ENCODE results near the gene COA5.
"Not testable (repeated sequence)": the region's sequence is repeated elsewhere in the genome, so short reads cannot be mapped to it uniquely, and the experiment has no call there.

Gene COA5

DNA sequence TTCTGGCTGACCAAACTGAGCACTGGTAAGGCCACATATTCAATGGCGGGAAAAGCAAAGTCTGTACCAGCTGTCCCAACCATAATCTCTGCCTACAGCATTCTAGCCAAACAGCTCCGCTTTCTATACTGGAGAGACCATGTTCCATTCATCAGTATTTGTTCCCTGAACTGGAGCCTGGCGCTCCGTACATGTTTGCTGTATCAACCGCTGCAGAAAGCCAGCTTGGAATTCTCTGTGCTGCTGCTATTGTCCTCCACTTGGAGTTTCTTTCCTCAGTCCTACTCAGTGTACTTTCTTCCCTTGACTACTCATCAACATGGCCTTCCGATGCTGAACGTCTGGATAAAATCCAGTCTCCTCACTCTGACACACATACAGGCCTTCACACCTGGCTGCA is 1.9 kb downstream of the COA5 start:
- no peak for DNase-seq (ENCODE audit: low read depth in 2 of 2)

DNA sequence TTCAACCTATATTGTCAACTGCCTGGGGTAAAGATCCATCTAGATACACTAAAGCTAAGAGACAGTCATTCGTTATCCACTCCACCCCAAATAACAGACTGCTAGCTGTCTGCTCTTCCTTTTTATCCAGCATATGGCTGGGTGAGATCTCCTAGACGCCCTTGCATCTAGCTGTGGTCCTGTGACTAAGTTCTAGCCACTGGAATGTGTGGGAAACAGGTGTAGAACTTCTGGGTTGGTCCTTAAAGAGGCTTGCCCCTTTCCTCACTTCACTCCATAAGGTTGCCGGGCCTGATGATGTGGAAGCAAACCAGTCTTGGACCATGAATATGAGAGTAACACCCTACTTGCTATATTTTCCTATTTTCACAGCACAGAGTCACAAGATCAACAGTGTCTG is 3.2 kb downstream of the COA5 start:
- DNase-seq (ENCODE audit: low read depth in 2 of 2) = no peak

DNA sequence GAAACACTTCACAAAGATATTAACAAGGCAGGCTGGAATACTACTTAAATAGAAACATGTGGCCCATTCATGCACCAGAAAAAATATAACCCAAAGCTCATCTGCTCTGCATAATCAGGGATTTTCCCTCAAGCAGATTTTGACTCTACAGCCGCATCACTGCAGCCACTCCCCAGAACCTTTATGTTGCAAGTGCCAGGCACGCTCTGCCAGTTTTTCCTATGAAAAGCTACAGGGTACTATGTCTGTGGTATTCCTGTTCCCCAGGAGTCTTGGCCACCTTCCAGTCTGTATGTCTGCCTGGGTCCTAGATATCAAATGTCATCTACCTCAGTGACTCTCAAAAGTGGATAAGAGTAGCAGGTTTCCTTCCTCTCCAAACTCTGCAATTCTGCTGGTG is 3.8 kb downstream of the COA5 start:
- DNase-seq (ENCODE audit: low read depth in 2 of 2) = no peak

DNA sequence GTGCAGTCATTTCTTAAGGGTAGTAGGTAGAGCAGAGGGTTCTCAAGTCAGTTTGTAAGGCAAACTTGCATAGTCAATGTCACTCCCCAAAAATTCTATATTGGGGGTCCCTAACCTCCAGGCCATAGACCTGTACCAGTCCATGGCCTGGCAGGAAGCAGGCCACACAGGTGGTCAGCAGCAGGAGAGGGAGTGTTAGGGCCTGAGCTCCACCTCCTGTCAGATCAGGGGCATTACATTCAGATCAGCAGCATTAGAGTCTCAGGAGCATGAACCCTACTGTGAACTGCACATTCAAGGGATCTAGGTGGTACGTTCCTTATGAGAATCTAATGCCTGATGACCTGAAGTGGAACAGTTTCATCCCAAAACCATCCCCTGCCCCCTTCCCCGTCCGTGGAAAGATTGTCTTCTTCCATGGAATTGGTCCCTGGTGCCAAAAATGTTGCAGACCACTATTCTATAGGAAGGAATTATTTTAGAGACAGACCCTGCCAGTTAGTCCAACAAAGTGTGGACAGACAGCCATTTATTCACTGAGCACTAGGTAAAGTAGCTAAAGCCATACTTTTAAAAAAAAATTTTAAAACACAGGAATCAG is 6.7 kb downstream of the COA5 start:
- DNase-seq (ENCODE audit: low read depth in 2 of 2) = no peak

DNA sequence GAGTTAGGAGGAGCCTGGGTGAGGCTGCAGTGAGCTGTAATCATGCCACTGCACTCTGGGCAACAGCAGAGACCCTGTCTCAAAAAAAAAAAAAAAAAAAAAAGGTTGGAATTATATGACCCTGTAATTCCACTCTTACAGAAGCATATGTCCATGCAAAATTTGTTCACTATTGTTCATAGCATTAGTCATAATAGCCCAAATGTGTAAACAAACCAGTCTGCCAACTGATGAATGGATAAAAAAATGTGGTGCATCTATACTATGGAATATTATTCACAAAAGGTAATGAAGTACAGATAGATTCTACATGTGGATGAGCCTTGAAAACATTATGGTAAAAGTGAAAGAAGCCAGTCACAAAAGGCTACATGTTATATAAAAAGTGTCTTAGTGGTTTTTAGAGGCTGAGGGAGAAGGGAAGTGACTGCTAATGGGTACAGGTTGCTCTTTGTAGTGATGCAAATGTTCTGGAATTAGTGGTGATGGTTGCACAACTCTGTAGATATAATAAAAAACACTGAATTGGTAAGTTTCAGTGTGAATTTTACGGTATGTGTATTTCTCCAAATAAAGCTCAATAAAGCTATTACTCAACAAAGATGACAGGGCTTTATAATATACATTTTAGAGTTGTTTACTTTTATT is 9.4 kb downstream of the COA5 start:
- DNase-seq (ENCODE audit: low read depth in 2 of 2) = no peak

DNA sequence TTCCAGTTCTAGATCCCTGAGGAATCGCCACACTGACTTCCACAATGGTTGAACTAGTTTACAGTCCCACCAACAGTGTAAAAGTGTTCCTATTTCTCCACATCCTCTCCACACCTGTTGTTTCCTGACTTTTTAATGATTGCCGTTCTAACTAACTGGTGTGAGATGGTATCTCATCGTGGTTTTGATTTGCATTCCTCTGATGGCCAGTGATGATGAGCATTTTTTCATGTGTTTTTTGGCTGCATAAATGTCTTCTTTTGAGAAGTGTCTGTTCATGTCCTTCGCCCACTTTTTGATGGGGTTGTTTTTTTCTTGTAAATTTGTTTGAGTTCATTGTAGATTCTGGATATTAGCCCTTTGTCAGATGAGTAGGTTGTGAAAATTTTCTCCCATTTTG is 13.6 kb downstream of the COA5 start:
- not testable (repeated sequence) for DNase-seq (ENCODE audit: low read depth in 2 of 2)

DNA sequence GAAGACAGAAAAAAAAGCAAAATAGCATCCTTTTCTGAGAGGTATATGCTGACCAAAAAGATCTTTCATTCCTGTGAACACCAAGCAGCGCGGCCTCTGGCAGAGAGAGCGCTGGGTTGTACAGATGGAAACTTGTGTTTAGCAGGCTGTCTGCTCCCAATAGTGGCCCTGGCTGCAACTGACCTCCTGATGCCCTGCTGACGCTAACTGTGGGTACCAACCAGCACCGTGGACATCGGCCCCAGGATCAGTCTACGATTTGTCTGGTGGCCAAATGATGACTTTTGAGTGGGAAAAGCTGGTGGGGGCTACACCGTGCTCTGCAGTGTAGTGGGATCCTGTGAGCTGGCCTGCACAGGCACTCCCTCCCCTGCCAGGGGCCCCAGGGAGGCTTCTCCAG is 15.7 kb downstream of the COA5 start:
- no peak for DNase-seq (ENCODE audit: low read depth in 2 of 2)

DNA sequence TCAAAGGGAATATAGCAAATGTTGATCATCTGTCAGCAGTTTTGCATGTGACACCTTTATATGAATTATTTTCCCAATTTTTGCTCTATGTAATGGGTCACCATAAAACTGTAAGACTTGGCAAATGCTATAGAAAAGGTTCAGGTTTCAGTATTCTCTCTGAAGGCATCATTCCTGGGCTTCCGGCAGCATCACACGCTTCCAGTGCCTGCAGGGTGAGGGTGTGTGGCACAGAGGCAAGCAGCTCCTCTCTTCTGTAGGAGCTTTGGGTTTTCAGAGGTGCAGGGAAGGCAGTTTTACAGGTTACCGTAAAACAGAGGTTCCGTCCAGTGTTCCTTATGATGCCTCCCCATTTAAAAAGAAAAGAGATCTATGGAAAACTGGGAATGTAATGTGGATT is 18.8 kb downstream of the COA5 start:
- DNase-seq (ENCODE audit: low read depth in 2 of 2) = no peak

DNA sequence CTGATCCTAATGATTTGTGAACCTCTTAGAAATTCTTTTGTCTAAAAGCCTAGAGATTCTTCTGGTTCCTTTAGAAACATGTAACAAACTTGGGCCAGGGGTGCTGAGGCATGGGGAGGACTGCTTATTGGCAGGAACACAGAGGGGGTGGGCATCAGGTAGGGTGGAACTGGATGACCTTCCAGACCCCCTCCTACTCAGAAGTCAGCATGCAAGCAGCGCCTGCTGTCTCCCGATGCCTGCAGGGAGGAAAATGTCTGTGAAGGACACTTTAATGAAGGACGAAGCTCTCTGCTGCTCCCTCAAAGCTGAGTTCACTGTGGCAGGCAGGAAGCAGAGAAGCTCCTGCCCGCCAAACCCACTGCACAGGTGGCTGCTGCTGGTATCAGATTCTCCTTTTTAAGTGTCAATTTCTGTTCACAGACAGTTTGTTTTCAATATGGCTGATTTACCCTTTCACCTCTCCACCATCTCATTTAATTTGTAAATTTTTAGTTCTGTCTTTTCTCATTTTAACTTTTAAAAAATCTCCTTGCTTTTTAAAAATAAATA is 19.4 kb downstream of the COA5 start:
- no peak for DNase-seq (ENCODE audit: low read depth in 2 of 2)

DNA sequence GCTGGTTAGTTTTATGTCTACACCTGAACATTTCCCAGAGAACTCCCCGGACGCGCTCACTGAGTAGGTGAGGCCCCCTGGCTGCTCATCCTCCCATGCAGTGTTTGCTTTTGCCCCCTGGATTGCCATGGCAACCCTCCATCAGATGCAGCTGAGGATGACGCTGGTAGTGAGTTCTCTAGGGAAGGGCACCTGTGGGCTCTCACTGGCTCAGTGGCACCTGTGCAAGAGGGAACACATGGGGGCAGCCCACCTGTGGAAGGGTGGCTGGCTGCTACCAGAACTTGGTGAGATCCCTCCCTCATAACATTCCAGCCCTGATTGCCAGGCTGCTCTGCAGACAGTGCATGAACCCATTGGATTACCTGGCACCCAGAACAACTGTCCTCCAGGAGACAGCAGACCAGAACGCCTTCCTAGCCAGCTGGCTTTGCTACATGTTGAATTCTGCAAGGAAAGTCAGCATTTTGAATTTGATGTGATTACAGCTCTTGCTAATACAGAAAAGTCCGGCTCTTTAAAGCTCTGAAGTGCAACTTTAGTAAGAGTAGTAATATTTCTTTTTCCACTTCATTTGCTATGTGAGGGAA is 21.7 kb downstream of the COA5 start:
- DNase-seq (ENCODE audit: low read depth in 2 of 2) = no peak

DNA sequence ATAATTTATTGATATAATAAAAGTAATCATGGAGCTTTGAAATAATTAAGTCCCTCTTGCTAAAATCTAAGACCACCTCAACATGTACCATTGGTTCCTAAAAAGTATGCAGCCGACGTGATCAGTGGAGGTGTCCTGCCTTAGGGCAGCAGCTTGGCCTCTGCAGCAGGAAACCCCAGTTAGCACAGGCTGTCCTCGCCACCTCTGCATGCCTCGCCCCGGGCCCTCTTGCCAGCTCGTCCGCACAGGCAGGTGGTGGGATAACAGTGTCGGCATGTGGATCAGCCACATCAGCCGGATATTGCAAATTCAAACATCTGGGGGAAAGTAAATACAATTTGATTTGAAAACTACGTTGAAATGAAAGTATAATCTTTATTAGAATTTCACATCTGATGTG is 22.9 kb downstream of the COA5 start:
- no peak for DNase-seq (ENCODE audit: low read depth in 2 of 2)

DNA sequence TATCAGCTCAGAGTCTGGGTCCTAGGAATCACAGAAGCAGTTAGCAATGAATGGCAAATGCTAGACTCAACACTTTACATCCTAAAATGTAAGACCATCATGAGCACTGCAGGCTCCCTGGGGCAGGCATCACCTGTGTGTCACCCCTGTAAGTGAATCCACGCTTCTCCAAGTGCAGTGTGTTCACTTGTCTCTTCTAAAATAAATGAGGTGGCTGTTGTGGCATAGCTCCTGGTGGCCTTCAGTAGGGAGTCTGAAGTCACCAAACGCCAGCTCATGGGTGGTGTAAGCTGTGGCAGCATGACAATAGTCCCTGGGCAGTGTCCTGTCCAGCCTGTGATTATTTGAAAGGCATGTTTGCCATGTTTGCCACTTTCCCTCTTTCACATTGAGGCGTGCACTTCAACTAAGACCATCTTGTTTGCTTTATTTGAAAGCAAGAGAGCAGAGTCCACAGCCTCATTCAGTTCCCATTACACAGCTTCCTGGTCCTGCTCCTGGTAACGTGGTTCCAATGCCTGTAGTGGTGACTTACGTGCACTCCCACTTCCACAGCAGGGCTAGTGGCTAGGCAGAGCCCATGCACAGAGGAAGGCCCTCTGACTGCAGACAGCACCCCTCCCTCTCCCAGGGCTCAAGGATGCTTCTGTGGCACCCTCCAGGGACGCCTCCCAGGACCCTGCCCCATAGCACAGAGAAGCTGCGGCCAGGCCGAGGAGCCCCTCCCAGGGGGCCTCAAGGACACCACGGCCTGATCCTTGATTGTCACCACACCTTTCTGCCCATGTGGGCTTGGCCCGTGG is 24.3 kb downstream of the COA5 start:
- no peak for DNase-seq (ENCODE audit: low read depth in 2 of 2)

DNA sequence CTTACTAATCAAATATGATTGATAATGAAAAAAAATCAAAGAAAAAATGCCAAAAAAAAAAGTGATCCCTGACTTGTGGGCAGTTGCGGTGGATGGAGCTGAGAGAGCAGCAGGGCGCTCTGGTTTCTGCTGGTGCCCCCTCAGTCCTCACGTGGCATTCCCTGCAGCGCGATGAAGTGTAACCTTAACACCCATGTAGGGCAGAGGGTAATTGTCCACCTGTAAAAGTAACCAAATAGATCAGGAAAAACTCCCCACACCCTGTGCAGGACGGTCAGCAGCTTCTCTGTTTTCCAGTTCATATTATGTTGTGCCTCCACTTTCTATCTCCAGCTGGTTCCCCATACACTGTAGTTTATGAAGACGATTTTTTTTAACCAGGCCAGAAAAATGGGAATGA is 25.0 kb downstream of the COA5 start:
- no peak for DNase-seq (ENCODE audit: low read depth in 2 of 2)

DNA sequence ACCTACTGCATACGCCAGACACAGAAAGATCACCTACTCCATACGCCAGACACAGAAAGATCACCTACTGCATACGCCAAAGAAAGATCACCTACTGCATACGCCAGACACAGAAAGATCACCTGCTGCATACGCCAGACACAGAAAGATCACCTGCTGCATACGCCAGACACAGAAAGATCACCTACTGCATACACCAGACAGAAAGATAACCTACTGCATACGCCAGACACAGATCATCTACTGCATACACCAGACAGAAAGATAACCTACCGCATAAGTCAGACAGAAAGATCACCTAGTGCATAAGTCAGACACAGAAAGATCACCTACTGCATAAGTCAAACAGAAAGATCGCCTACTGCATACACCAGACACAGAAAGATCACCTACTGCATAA is 25.8 kb downstream of the COA5 start:
- DNase-seq (ENCODE audit: low read depth in 2 of 2) = no peak

DNA sequence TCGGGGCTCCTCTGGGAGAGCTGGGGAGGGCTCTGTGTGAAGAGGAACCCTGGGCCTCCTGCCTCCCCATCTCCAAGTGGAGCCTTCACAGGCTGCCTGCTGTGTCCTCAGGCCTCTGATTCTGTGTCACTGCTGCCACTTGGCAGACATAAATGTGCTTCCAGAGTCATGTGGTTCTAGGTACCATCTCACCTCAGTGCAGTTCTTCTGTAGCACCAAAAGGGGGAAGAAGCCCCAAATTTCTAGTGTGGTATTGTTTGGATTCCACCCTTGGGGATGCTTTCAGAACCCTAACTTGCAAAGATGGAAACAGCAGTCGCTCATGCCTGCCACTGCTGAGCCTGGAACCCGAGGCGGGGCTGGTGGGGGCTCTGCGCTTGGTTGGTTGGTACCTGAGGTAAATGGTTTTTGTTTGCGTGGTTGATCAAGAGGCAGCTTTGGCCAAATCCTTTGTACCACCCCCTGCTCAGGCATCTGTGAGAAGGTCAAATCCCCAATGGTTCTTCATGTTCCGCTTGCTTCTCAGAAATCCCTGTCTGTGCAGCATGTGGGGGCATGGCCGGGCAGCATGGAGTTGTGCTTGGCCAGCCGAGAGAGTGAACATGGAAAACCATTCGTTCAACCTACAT is 27.5 kb downstream of the COA5 start:
- DNase-seq (ENCODE audit: low read depth in 2 of 2) = no peak

DNA sequence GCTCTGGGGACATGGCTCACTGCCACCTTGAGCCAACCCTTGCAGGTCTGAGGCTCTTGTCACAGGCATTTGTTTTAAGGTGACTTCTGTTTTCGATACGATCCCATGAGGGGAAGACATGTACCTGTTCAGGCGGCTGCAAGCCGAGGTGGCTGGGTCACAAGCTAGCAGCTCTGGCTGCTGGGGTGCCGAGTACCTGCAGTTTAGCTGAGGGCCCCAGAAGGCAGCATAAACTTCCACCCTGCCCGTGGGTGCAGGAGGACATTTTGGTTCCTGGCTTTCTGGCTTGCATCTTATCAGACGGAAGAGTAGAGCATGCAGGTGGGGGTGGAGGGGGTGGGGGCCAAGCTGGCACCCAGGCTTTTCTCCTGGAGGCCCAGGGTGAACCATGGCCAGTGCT is 28.4 kb downstream of the COA5 start:
- no peak for DNase-seq (ENCODE audit: low read depth in 2 of 2)

DNA sequence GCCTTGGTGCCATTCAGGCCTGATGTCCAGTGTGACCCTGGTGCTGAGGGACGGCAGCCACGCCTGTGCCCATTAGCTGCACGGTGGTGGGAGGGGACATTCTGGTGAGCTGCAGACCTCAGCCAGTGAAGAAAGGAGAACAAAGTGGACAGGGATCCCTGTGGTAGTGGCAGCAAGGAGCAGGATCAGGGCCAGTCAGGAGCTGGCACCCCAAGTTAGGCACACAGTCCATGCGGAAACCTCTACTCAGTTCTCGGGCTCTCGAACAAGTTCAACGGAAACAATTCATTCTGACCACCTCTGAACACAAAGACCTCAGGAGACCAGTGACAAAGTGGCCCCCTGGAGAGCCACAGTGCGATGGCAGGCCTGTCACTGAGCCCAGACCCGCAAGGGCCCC is 30.1 kb downstream of the COA5 start:
- DNase-seq (ENCODE audit: low read depth in 2 of 2) = no peak

DNA sequence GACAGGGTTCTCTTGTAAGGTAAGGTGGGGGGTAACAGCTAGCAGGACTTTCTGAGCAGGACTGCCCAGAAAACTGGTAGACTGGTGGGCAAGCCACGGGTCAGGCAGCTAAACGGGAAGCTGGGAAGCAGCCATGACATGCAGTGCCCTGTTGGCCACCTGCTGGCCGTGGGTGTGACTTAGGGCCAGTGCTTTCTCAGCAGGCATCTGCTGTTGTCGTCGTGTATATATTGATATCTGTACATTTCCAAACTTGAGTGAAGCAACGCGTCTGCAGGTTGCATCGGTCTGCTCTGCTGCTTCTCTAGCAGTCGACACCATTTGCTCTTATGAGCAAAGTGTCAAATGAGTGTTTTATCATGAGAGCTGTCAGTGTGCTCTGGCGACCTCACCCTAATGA is 31.0 kb downstream of the COA5 start:
- no peak for DNase-seq (ENCODE audit: low read depth in 2 of 2)

DNA sequence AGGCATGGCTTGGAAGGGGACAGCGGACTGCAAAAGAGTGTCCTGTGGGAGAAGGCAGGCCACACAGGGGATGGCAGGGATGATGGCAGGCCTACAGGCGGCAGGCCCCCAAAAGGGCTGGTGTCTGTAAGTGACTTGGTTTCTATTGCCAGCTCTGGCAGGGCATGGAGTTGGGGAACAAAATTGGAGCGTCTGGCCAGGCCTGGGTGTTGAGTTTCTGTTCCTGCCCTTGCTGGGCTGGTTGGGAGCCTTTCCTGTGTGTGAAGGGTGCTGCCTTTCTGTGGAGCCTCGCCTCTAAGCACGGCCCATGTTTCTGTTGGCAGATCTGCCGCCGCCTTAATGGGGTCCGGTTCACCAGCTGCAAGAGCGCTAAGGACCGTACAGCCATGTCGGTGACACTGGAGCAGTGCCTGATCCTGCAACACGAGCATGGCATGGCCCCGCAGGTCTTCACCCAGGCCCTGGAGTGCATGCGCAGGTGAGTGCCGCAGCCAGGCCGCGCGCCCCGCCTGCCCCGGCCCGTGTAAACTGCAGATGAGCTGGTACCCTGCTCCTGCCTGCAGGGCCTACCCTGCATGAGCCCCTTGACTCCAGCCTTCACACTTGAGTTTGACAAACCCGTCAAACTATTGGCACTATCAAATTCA is 31.5 kb downstream of the COA5 start:
- no peak for DNase-seq (ENCODE audit: low read depth in 2 of 2)

DNA sequence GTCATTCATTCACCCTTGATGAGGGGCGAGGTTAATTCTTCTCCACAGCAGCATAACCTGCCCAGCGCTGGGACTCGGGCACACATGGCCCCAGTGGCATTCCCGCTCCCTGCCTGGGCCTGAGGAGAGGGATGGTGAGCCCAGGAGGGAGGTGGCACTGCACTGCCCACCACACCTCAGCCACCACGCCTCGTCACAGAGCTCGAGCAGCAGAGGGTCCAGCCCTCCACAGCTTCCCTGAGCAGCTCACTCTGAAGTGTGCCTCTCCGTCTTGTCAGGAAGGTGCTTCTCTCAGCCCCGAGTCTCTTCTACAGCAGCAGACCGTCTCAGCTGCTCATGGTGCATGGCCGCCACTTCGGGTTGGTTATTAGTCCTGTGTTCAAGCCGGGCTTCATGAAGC is 34.9 kb downstream of the COA5 start:
- DNase-seq (ENCODE audit: low read depth in 2 of 2) = no peak

DNA sequence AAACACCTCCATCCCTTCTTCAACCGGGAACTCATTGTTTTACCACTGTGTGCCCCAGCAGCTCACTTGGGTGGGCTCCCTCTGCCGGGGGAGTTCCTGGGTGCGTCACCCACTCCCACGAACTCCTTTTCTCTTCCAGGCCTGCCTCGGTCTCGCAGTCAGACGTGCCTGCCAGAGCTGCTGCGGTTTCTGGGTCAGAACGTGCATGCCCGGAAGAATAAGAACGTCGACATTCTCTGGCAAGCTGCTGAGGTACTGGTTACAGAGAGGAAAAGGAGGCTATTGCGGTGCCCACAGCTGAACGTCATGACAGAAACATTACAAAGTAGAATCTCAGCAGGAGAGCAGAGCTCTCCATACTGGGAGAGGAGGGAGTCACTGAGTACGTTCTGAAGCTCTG is 35.6 kb downstream of the COA5 start:
- DNase-seq (ENCODE audit: low read depth in 2 of 2) = no peak

DNA sequence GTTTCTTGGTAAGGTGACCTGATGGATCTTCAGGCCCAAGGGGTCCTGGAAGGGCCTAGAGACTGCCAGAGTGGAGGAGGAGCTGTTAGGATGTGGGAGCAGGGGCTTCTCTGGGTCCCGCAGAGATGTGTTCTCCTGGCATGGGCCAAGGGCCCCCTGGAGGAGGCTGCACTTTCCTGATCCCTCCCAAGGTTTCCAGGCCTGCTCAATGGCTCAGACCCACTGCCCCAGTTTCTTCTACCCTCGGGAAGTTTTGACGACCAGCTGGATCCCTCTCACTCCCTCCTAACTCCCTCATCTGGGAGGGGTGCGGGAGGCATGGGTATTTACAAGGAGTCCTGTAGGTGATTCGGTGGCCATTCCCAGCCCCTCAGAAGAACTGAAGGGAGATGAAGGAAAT is 36.1 kb downstream of the COA5 start:
- no peak for DNase-seq (ENCODE audit: low read depth in 2 of 2)

Measured in activated CD8-positive, alpha-beta memory T cell treated with anti-CD3 and anti-CD28 coated beads for 4 hours (primary cell).